ENCODE results near the gene ORMDL3.
"Not testable (repeated sequence)": the region's sequence is repeated elsewhere in the genome, so short reads cannot be mapped to it uniquely, and the experiment has no call there.

ORMDL3 gene

GRCh38 chr17:39923836-39924690, 3.3 kb downstream of the ORMDL3 start:
- DNase-seq: no peak

DNA sequence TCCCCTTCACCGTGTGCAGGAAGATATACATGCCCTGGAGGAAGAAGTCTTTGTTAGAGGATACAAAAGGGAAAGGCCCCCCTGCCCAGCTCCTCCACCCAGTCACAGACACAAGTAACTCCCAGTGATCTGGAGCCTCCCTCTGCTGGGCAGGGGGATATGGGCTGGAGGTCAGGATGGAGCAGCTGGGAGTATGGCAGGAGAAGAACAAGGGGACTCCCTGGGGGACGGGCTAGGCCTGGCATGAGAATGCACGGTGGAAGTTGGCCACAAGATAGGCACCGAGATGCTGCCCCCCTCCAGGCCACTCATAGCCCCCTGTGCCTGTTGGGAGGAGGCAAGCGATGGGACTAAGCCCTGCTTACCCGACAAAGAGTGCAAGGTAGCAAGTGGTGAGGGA, 4.2 kb downstream of the ORMDL3 start:
- DNase-seq: no peak

- DNase-seq: no peak
Measured at GRCh38 chr17:39922006-39922405, 5.4 kb downstream of the ORMDL3 start.

GRCh38 chr17:39921323-39921722, 6.1 kb downstream of the ORMDL3 start:
- DNase-seq: peak; percentile 54 to 62

GRCh38 chr17:39920218-39921210, 6.9 kb downstream of the ORMDL3 start:
- DNase-seq: peak; percentile 60 to 71

- no peak for DNase-seq
Measured at GRCh38 chr17:39919087-39919683, 8.2 kb downstream of the ORMDL3 start.

DNA sequence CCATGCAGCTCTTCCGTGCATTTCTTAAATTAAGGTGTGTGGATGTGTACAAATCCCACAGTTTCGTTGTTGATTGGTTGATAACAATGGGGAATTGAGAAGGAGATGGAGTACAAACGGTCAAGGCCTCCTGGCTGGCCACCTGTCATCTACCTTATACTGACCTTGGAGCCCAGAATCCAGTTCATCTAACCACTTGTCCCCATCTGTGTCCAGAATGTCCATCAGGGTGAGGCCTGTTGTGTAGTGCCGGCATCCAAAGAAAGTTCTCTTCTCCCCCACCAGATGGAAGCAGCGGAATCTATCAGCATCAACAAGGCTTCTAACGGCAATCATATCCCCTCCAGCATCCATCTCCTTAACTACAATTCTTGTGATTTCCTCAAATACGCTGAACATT, 10.5 kb downstream of the ORMDL3 start:
- DNase-seq: no peak

- DNase-seq: no peak
Measured at GRCh38 chr17:39915559-39915958, 11.8 kb downstream of the ORMDL3 start.

DNA sequence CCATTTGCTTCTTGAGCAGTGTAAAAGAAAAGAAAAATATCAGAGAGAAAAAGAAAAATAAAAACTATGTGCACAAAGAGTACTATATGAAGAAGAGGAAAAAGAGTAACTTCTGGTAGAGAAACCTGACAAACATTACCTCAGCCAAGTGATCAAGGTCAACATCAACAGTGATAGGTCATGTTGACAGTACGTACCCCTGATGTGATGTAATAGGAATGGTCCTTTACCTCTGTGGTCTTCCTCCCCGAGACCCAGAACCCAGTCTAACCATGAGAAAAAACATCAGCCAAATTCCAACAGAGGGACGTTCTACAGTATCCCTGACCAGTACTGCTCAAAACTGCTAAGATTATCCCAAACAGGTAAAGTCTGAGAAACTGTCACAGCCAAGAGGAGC, 13.4 kb downstream of the ORMDL3 start:
- DNase-seq: no peak

DNA sequence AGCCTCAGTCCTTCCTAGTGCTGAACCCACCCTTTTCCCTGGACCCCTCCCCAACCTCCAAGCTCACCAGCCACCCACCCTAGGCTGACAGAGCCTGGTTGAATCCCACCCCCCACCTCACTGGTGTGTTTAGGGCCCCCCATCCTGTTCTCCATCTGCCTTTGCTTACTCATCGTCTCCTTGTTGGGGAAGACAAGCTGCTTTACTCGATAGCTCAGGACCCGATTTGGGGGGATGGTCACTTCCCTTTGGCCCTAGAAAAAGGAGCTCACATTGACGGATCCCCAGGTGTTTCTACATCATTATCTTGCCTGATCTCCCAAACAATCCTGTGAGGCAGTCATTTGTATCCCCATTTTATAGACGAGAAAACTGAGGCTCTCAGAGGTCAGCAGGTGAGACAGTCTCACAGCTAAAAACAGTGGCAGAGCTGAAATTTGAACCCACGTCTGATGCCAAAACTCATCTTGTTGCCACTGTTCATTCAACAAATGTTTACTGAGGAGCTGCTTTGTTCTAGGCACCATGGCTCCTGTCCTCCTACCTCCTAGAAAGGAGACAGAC, 18.5 kb downstream of the ORMDL3 start:
- no peak for DNase-seq

GRCh38 chr17:39904990-39905288, 22.5 kb downstream of the ORMDL3 start:
- no peak for DNase-seq

DNA sequence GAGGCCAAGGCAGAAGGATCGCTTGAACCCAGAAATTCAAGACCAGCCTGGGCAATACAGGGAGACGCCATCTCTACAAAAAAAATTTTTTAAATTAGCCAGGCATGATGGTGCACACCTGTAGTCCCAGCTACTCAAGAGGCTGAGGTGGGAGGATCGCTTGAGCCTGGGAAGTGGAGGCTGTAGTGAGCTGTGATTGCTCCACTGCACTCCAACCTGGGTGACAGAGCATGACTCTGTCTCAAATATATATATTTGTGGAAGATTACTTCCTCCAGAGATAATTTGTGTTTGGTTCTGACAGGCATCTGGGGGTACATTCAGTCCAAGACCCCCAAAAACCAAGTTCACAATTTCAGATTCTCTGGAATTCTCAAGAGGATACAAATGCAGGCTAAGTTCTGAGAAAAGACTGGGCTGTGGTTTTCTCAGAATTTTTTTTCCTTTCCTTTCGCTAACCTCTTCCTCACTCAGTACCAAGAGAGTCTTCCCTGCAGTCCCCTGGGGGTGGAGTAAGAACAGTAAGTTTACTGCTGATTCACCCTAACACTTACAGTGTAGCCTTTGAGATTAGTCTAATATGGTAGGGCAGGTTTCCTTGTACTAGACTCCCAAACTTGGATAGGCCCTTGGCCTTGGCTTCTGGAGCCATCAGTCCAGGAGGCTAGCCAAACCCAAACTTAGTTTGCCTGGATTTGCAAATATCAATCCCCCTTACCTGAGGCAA, 24.1 kb downstream of the ORMDL3 start:
- DNase-seq: peak in 1 of 2 experiments; percentile 13

- DNase-seq: not testable (repeated sequence)
Measured at GRCh38 chr17:39902027-39902426, 25.4 kb downstream of the ORMDL3 start.

GRCh38 chr17:39899215-39899614, 28.2 kb downstream of the ORMDL3 start:
- DNase-seq: no peak

GRCh38 chr17:39898088-39898487, 29.3 kb downstream of the ORMDL3 start:
- DNase-seq: no peak

DNA sequence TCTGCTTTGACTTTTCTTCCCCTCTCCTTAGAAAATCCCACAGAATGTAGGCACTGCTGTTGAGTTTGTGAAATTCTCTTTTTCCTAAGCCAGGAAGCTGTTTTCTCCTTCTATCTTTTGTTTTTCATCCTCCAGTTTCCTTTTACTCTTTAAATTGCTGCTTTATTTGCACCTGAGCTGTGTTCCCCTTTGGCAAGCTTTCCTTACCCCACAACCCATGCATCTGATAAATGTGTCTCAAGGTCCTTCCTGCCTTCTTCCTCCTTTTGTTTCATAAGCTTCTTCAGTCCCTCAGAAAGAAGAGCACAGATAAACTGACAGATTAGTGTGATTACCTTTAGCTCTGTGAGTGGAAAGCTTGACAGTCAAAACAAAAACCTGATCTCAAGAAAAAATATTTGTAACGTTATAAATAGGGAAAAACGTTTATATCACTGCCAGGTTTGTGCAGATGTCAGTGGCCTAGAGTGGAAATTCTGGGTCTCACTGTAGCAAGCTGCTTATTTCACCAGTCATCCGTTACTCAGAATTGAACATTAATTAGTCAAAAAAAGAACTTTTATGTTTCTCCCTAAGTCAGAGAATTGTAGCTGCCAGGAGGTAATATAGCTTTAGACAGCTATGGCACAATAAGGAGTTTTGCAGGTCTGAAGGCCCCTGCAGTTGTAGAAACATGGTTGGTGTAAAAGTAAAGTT, 32.6 kb downstream of the ORMDL3 start:
- DNase-seq: peak in 1 of 2 experiments; percentile 7

- DNase-seq: no peak
Measured at GRCh38 chr17:39889200-39889599, 38.2 kb downstream of the ORMDL3 start.

DNA sequence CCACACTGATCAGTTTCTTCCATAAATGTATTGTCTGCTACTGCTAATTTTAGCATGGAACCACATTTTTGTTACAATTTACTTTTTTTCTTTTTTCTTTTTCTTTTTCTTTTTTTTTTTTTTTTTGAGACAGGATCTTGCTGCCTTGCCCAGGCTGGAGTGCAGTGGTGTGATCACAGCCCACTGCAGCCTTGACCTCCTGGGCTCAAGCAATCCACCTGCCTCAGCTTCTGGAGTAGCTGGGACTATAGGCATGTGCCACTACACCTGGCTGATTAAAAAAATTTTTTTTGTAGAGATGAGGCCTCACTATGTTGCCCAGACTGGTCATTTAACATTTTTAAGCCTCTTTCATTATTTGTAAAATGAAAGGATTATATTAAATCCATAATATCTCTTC, 40.3 kb downstream of the ORMDL3 start:
- no peak for DNase-seq

- not testable (repeated sequence) for DNase-seq
Measured at GRCh38 chr17:39886102-39886501, 41.3 kb downstream of the ORMDL3 start.

DNA sequence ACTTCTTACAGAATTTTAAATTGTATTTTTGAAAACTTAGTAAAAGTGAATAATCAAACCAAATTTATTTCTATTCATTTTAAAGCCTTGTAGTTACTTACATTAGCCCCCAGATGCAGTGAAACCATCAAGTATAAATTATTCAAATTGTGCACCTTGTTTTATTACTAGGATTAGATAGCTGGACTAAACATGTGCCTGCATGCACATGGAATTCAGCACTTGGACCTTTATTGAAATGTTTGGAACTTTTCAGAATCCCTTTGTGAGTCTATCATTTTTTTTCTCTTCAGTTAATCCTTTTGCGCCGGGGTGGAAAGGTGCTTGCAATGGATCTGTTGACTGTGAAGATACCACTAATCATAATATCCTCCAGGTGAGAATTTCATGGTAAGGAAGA, 54.6 kb downstream of the ORMDL3 start:
- no peak for DNase-seq

DNA sequence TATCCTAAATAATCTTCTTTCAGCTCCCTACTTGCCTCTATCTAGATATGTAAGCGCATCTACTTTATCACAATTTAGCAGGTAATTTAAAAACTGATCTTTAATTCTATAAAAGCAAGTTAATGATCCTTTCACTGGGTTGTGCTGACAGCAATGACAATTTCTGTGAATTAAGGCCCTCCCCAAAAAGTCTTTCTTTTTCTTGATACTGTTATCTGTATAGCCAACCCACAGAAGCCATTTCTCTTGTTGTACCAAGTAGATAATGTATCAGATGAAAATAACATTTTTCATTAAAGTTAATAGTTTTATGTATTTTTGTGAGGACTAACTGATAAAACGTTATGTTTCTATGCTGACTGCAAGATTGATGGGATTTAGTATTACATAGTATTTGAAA, 55.6 kb downstream of the ORMDL3 start:
- no peak for DNase-seq

All from activated T-cell treated with anti-CD3 and anti-CD28 coated beads, Interleukin-2, amount 50 U/mL, for 48 hours (primary cell).